Vagina (tissue), 2 donors: ENCODE results near the gene TLE5.

Source experiments
- POLR2A ChIP-seq, 2 donors: fragments of 450-650 bp; IDR thresholded peaks; one replicate each; pipeline ENCODE4 v1.6.1; 2017; ENCODE audit warnings: antibody characterized with exemption in 2 of 2, mild to moderate bottlenecking in 2 of 2, moderate library complexity in 2 of 2
- POLR2AphosphoS5 ChIP-seq, 2 donors: sonication (generic); formaldehyde crosslinking; IDR thresholded peaks; one replicate each; pipeline ENCODE4 v1.9.0; 2017; ENCODE audit warnings: antibody characterized with exemption in 2 of 2, mild to moderate bottlenecking in 2 of 2, low read depth in 1 of 2; ENCODE audit not compliant: insufficient read depth in 1 of 2
- TF ChIP-seq, protein P1 (sequence below), 3 experiments: fragments of 450-650 bp in 2 of 3; fragments of 200-600 bp in 1 of 3; sonication (generic) in 1 of 3; IDR thresholded peaks; one replicate each; pipeline ENCODE4 v1.5.1; 2017 to 2019; ENCODE audit warnings: antibody characterized with exemption in 3 of 3, mild to moderate bottlenecking in 2 of 3, moderate library complexity in 2 of 3

DNA sequence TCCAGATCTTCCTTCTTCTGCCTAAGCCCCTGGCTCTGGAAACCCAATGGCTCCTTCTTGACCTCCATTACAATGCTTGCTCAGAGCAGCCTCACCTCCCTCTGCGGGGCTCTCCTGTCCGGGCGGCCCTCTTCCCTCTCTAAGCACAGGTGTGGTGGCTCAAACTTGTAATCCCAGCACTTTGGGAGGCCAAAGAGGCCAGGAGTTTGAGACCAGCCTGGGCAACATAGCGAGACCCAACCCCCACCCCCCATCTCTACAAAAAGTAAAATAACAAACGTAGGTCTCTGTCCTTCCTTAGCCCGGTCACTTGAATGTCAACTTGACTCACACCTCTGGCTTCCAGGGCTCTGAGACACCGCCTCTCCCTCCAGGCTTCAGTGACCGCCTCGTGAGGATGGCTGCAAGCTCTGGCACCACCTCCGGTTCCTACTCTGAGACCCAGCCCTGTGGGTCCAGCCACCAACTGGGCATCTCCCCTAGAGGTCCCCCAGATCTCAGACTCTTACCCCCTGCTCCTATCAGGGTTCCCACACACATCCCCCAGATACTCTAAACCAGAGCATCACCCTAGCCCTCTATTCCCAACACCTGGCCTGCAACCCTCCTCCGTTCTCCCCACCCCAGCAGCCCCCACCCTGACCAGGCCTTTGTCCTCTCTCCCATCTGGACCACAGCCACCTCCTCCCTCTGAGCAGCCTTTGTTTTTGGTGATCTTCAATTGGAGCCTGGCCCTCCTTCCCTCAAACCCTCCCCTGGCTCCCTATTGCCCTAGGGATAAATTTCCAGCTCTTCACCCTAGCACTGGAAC lies 28.5 kb downstream of the TLE5 start:
- TF ChIP-seq, protein P1, sequence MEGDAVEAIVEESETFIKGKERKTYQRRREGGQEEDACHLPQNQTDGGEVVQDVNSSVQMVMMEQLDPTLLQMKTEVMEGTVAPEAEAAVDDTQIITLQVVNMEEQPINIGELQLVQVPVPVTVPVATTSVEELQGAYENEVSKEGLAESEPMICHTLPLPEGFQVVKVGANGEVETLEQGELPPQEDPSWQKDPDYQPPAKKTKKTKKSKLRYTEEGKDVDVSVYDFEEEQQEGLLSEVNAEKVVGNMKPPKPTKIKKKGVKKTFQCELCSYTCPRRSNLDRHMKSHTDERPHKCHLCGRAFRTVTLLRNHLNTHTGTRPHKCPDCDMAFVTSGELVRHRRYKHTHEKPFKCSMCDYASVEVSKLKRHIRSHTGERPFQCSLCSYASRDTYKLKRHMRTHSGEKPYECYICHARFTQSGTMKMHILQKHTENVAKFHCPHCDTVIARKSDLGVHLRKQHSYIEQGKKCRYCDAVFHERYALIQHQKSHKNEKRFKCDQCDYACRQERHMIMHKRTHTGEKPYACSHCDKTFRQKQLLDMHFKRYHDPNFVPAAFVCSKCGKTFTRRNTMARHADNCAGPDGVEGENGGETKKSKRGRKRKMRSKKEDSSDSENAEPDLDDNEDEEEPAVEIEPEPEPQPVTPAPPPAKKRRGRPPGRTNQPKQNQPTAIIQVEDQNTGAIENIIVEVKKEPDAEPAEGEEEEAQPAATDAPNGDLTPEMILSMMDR (IDR thresholded peaks at IDR 0.05) = no peak
- no peak for TF ChIP-seq POLR2A (IDR thresholded peaks at IDR 0.05)
- TF ChIP-seq POLR2AphosphoS5 (IDR thresholded peaks at IDR 0.05; ENCODE audit: insufficient read depth in 1 of 2, low read depth in 1 of 2) = no peak
